ENCODE results near the gene NEO1.

NEO1 gene

GRCh38 chr15:73334086-73334485, 281.8 kb downstream of the NEO1 start:
- Histone ChIP-seq H3K4me3 (ENCODE audit: insufficient read depth, low read length, poor library complexity, severe bottlenecking) (no peak overlapping the region), H3K27me3 (ENCODE audit: low read length) (no peaks in the 10 kb centered on the region), H3K36me3 (ENCODE audit: low read length) (no peaks in the 10 kb centered on the region), H3K9ac (ENCODE audit: low read length) (no peak overlapping the region), H3K79me2 (ENCODE audit: insufficient read depth, low read length) (no peaks in the 10 kb centered on the region), H3F3A (ENCODE audit: insufficient read depth) (no peaks in the 10 kb centered on the region), H3K4me2 (ENCODE audit: low read depth, low read length, poor library complexity, severe bottlenecking) (no peak overlapping the region), H4K20me1 (ENCODE audit: low read depth, low read length) (no peaks in the 10 kb centered on the region), H2AFZ (ENCODE audit: low read depth, low read length, severe bottlenecking) (no peak overlapping the region), H3K9me2 (replicated peaks; ENCODE audit: insufficient read depth, low read length) (no peaks in the 10 kb centered on the region), H3K27ac (ENCODE audit: low read depth, low read length) (no peak overlapping the region), H3K9me3 (ENCODE audit: insufficient read depth, low read length) (no peaks in the 10 kb centered on the region)
- TF ChIP-seq EZH2phosphoT487 (conservative IDR thresholded peaks at IDR 0.05; ENCODE audit: low read length): no peak
- TF ChIP-seq CTCF (IDR thresholded peaks at IDR 0.05; ENCODE audit: insufficient read depth, low read length, poor library complexity, severe bottlenecking): no peak

- no peaks in the 10 kb centered on the region for H3K27me3 ChIP-seq (ENCODE audit: low read length)
- H3K9ac ChIP-seq (ENCODE audit: low read length): no peak overlapping the region
- H3K4me2 ChIP-seq (ENCODE audit: low read depth, low read length, poor library complexity, severe bottlenecking): no peak overlapping the region
- H3K9me2 ChIP-seq (replicated peaks; ENCODE audit: insufficient read depth, low read length): no peaks in the 10 kb centered on the region
- no peak overlapping the region for H3K27ac ChIP-seq (ENCODE audit: low read depth, low read length)
- H3K4me3 ChIP-seq (ENCODE audit: insufficient read depth, low read length, poor library complexity, severe bottlenecking): no peak overlapping the region
- H3F3A ChIP-seq (ENCODE audit: insufficient read depth): no peaks in the 10 kb centered on the region
- H4K20me1 ChIP-seq (ENCODE audit: low read depth, low read length): no peaks in the 10 kb centered on the region
- TF ChIP-seq CTCF (IDR thresholded peaks at IDR 0.05; ENCODE audit: insufficient read depth, low read length, poor library complexity, severe bottlenecking) (no peak), EZH2phosphoT487 (conservative IDR thresholded peaks at IDR 0.05; ENCODE audit: low read length) (no peak)
- H2AFZ ChIP-seq (ENCODE audit: low read depth, low read length, severe bottlenecking): no peak overlapping the region
- no peaks in the 10 kb centered on the region for H3K36me3 ChIP-seq (ENCODE audit: low read length)
- H3K79me2 ChIP-seq (ENCODE audit: insufficient read depth, low read length): no peaks in the 10 kb centered on the region
- H3K9me3 ChIP-seq (ENCODE audit: insufficient read depth, low read length): no peaks in the 10 kb centered on the region
These were observed 282.8 kb downstream of the NEO1 start for GRCh38 chr15:73335026-73335425.

GRCh38 chr15:73335471-73335870, 283.2 kb downstream of the NEO1 start:
- Histone ChIP-seq H3K4me2 (ENCODE audit: low read depth, low read length, poor library complexity, severe bottlenecking) (no peak overlapping the region), H3K27ac (ENCODE audit: low read depth, low read length) (no peak overlapping the region), H3K27me3 (ENCODE audit: low read length) (no peaks in the 10 kb centered on the region), H3K36me3 (ENCODE audit: low read length) (no peaks in the 10 kb centered on the region), H3F3A (ENCODE audit: insufficient read depth) (no peaks in the 10 kb centered on the region), H3K9me3 (ENCODE audit: insufficient read depth, low read length) (no peaks in the 10 kb centered on the region), H3K4me3 (ENCODE audit: insufficient read depth, low read length, poor library complexity, severe bottlenecking) (no peak overlapping the region), H2AFZ (ENCODE audit: low read depth, low read length, severe bottlenecking) (no peak overlapping the region), H3K9ac (ENCODE audit: low read length) (no peak overlapping the region), H3K79me2 (ENCODE audit: insufficient read depth, low read length) (no peaks in the 10 kb centered on the region), H3K9me2 (replicated peaks; ENCODE audit: insufficient read depth, low read length) (no peaks in the 10 kb centered on the region), H4K20me1 (ENCODE audit: low read depth, low read length) (no peaks in the 10 kb centered on the region)
- TF ChIP-seq EZH2phosphoT487 (conservative IDR thresholded peaks at IDR 0.05; ENCODE audit: low read length): no peak
- no peak for TF ChIP-seq CTCF (IDR thresholded peaks at IDR 0.05; ENCODE audit: insufficient read depth, low read length, poor library complexity, severe bottlenecking)
